OCI-LY7 (cell line): Measurements from ENCODE around the gene GALNTL6. TPM values are rescaled to one million over a fixed set of nuclear protein-coding genes. Genes with fewer than 3 reads are reported as not detected.

Source experiments
- BruUV-seq: library from RNA; stranded (reverse); fragments of 400-500 nt; replicated peaks from 2 replicates; lab custom pipeline; 2021; lab: Mats Ljungman, UMichigan
- CTCF ChIA-PET: fragments of 300-600 bp; sonication (Branson Sonifier 250); formaldehyde crosslinking; loops from one replicate; lab custom pipeline; 2022; ENCODE audit warnings: antibody characterized with exemption; ENCODE audit not compliant: unreplicated experiment; lab: Charles Lee
- POLR2A ChIA-PET: fragments of 300-600 bp; sonication (Branson Sonifier 250); formaldehyde crosslinking; loops from one replicate; lab custom pipeline; 2022; ENCODE audit warnings: antibody characterized with exemption; lab: Charles Lee
- DNase-seq: peaks from one replicate; pipeline ENCODE4 v3.0.0-alpha.2; 2015; ENCODE audit warnings: low spot score
- H2AFZ ChIP-seq: fragments of 200-600 bp; sonication (generic), shearing (Covaris generic); 2 replicates; pipeline ENCODE4 v1.6.1; 2014; ENCODE audit warnings: mild to moderate bottlenecking, antibody characterized with exemption, low read length, moderate library complexity
- H3K27ac ChIP-seq: fragments of 200-600 bp; sonication (generic); 2 replicates; pipeline ENCODE4 v1.5.1; 2014; ENCODE audit warnings: mixed run types, low read depth, mild to moderate bottlenecking, moderate library complexity, low read length, inconsistent platforms; ENCODE audit not compliant: poor library complexity, severe bottlenecking
- H3K36me3 ChIP-seq: fragments of 200-600 bp; sonication (generic); 2 replicates; pipeline ENCODE4 v1.6.1; 2014; ENCODE audit warnings: mild to moderate bottlenecking, antibody characterized with exemption, low read length, moderate library complexity, mixed read lengths; ENCODE audit not compliant: insufficient read depth
- H3K4me1 ChIP-seq: fragments of 200-600 bp; sonication (generic); 2 replicates; pipeline ENCODE4 v1.5.1; 2014; ENCODE audit warnings: mild to moderate bottlenecking, low read length; ENCODE audit not compliant: insufficient read depth, poor library complexity, severe bottlenecking
- H3K4me2 ChIP-seq: fragments of 200-600 bp; sonication (generic); 2 replicates; pipeline ENCODE4 v1.6.1; 2014; ENCODE audit warnings: mild to moderate bottlenecking, low read length
- H3K4me3 ChIP-seq: fragments of 200-600 bp; sonication (generic); 2 replicates; pipeline ENCODE4 v1.5.1; 2014; ENCODE audit warnings: mild to moderate bottlenecking, low read depth, low read length; ENCODE audit not compliant: poor library complexity, severe bottlenecking
- H3K79me2 ChIP-seq: fragments of 200-600 bp; sonication (generic); 2 replicates; pipeline ENCODE4 v1.6.1; 2016; ENCODE audit warnings: low read depth, mild to moderate bottlenecking, low read length, moderate library complexity, mixed read lengths; ENCODE audit not compliant: insufficient read depth
- H3K9me2 ChIP-seq: fragments of 200-600 bp; sonication (generic); 2 replicates; pipeline ENCODE4 v1.6.1; 2016; ENCODE audit warnings: mild to moderate bottlenecking, low read length, mixed read lengths; ENCODE audit not compliant: insufficient read depth
- H3K9me3 ChIP-seq: fragments of 200-600 bp; sonication (generic); 2 replicates; pipeline ENCODE4 v1.6.1; 2014; ENCODE audit warnings: mild to moderate bottlenecking, mixed run types, low read length, mixed read lengths
- H4K20me1 ChIP-seq: fragments of 200-600 bp; sonication (generic); 2 replicates; pipeline ENCODE4 v1.6.1; 2014; ENCODE audit warnings: mild to moderate bottlenecking, antibody characterized with exemption, low read length, moderate library complexity, mixed read lengths; ENCODE audit not compliant: insufficient read depth
- CTCF ChIP-seq: fragments of 200-600 bp; sonication (generic); conservative IDR thresholded peaks from 2 replicates; pipeline ENCODE4 v1.5.1; 2014; ENCODE audit warnings: mild to moderate bottlenecking, antibody characterized with exemption, low read length, moderate library complexity, mixed read lengths
- EZH2phosphoT487 ChIP-seq: fragments of 200-600 bp; sonication (generic); IDR thresholded peaks from 2 replicates; pipeline ENCODE4 v1.6.1; 2018; ENCODE audit warnings: low read depth, borderline replicate concordance, mild to moderate bottlenecking, mixed run types, antibody characterized with exemption, low read length, moderate library complexity, mixed read lengths
- intact Hi-C: fragments of 100-400 bp; cut with micrococcal nuclease; formaldehyde crosslinking; loops from one replicate; pipeline ENCODE4 v1.10.0; 2022; ENCODE audit not compliant: unreplicated experiment
- total RNA-seq, 2 experiments: library from RNA; depleted of rRNA in 1 of 2; stranded (reverse); fragments of >200 nt in 1 of 2; shearing (Covaris generic) in 1 of 2; gene quantifications; 2 replicates each; pipeline ENCODE4 v1.2.3, GENCODE V29; 2014 to 2022

Gene GALNTL6
- total RNA-seq, 2 experiments from 2014 or later: not detected

DNA sequence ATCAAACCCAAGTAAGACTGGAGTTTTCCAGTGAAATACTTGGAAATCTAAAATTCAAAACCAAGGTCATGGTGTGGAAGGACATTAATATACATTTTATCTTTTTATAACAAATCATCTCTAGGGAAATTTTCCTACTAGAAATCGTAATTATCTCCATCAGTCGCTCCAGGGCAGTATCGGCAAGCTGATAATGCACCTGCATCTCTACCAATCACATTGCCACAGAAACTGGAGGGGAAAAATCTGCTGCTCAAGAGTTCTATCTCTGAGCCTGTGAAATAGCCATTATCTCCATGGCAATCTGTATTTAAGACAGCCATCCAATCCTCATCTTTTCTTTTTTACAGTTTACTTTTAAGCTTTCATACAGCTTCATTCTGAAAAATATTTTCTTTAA is 817.1 kb downstream of the GALNTL6 start:
- Histone ChIP-seq H3K9me3 (no peaks in the 10 kb centered on the region), H3K4me1 (no peaks in the 10 kb centered on the region), H3K4me2 (no peak overlapping the region), H2AFZ (no peak overlapping the region), H4K20me1 (no peaks in the 10 kb centered on the region), H3K27ac (no peak overlapping the region), H3K79me2 (no peaks in the 10 kb centered on the region), H3K4me3 (no peak overlapping the region), H3K9me2 (no peaks in the 10 kb centered on the region), H3K36me3 (no peaks in the 10 kb centered on the region)
- TF ChIP-seq CTCF: no peak
- TF ChIP-seq EZH2phosphoT487: no peak
- BruUV-seq: no TSS peak
- POLR2A ChIA-PET: interaction anchor here (0.6 kb wide), 1 partner anchor 14 kb away, joined by 4 read pairs; no protein-coding TSS in a partner anchor
- CTCF ChIA-PET: no interaction called here
- no peak for DNase-seq
- intact Hi-C loops: no loop called here

- no peak overlapping the region for H2AFZ ChIP-seq
- no peaks in the 10 kb centered on the region for H3K36me3 ChIP-seq
- H3K4me1 ChIP-seq: no peaks in the 10 kb centered on the region
- TF ChIP-seq EZH2phosphoT487 (no peak), CTCF (no peak)
- H3K27ac ChIP-seq: no peak overlapping the region
- H3K9me2 ChIP-seq: no peaks in the 10 kb centered on the region
- BruUV-seq: no TSS peak
- no peaks in the 10 kb centered on the region for H3K79me2 ChIP-seq
- no peaks in the 10 kb centered on the region for H4K20me1 ChIP-seq
- POLR2A ChIA-PET: interaction anchor here (0.6 kb wide), 2 partner anchors 15 to 26 kb away, joined by 3 read pairs; no protein-coding TSS in a partner anchor
- intact Hi-C loops: no loop called here
- DNase-seq: no peak
- H3K4me3 ChIP-seq: no peak overlapping the region
- CTCF ChIA-PET: no interaction called here
- no peaks in the 10 kb centered on the region for H3K9me3 ChIP-seq
- no peak overlapping the region for H3K4me2 ChIP-seq
Measured at GRCh38 chr4:172631832-172632231, 818.6 kb downstream of the GALNTL6 start.

DNA sequence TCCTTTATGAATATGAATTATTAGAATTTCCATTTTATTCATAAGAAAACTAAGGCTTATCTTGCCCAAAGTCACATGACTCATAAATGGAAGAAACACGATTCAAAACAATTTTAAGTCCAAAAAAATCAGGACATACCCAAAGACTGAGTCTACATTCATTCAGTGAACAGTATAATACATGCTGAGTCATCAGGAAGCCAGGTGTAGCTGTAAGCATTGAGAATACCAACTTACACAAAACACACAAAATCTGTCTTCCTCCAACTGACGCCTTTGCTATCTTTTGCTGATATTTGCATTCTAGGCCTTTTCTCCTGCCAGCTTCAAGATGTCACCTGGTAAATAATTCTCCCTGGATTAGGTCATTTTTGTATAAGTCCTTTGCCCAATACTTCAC is 835.3 kb downstream of the GALNTL6 start:
- Histone ChIP-seq H3K9me3 (no peaks in the 10 kb centered on the region), H3K4me1 (no peaks in the 10 kb centered on the region), H3K9me2 (no peaks in the 10 kb centered on the region), H2AFZ (no peak overlapping the region), H4K20me1 (no peaks in the 10 kb centered on the region), H3K36me3 (no peaks in the 10 kb centered on the region), H3K4me2 (no peak overlapping the region), H3K27ac (no peak overlapping the region), H3K4me3 (no peak overlapping the region), H3K79me2 (no peaks in the 10 kb centered on the region)
- ChIA-PET CTCF (no interaction called here), POLR2A (no interaction called here)
- intact Hi-C loops: no loop called here
- TF ChIP-seq CTCF (no peak), EZH2phosphoT487 (no peak)
- no TSS peak for BruUV-seq
- no peak for DNase-seq
